ENCODE measurements around the gene DSC2. TPM values are rescaled to one million over a fixed set of nuclear protein-coding genes. Genes with fewer than 3 reads are reported as not detected.
"Not testable (repeated sequence)": the region's sequence is repeated elsewhere in the genome, so short reads cannot be mapped to it uniquely, and the experiment has no call there.

The DSC2 gene
- 10 to 100 TPM in 3 of 10 donors, 1 to 10 TPM in 7; 3.8 to 13.9 (median 7.4) TPM for polyA plus RNA-seq (ENCODE audit: insufficient read length in 10 of 10)
- long read RNA-seq, donor 1: 0 reads
- long read RNA-seq, donor 2: 0 reads
- long read RNA-seq, donor 3: 0 reads
- long read RNA-seq, donor 4, full-length matches to known transcripts: 1 of 1 reads
- long read RNA-seq, donor 4, partial matches to known transcripts: 0 of 1 reads
- long read RNA-seq, donor 4, other reads (novel, unspliced or antisense): 0 of 1 reads
- long read RNA-seq, donor 5: 0 reads
- long read RNA-seq, donor 6: 0 reads
- long read RNA-seq, donor 7, full-length matches to known transcripts: 1 of 1 reads
- long read RNA-seq, donor 7, partial matches to known transcripts: 0 of 1 reads
- long read RNA-seq, donor 7, other reads (novel, unspliced or antisense): 0 of 1 reads
- long read RNA-seq, donor 8, full-length matches to known transcripts: 1 of 1 reads
- long read RNA-seq, donor 8, partial matches to known transcripts: 0 of 1 reads
- long read RNA-seq, donor 8, other reads (novel, unspliced or antisense): 0 of 1 reads
- long read RNA-seq, donor 9: 0 reads

GRCh38 chr18:31102025-31102684 is at the start of gene DSC2:
Gene DSC2, minus strand, starts transcription at chr18:31102421. Its CDS starts 450 bp downstream, at chr18:31101971.
- peak in 2 of 3 donors; percentile 6 to 51 for DNase-seq

DNA sequence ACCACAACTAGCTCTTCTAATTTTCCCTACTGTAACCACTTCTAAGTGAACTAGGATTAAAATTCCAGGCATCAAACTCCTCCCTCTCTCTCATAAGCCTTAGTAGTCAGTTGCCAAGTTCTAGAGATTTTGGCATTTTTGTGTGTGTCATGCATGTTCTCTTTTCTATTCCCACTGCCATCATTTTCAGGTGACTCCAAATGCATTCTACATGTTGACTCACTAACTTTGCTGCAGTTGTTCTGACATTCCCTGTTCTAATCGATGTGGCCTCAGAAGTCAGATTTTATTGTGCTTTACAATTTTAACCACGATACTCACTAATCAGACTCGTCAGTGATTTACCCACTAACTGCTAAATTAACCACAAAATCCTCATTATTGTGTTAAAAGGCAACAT is 47.1 kb upstream of the DSC2 start:
- DNase-seq: no peak

GRCh38 chr18:31148600-31148999 is 46.4 kb upstream of the DSC2 start:
- no peak for DNase-seq

GRCh38 chr18:31146809-31147208 is 44.6 kb upstream of the DSC2 start:
- DNase-seq: no peak

DNA sequence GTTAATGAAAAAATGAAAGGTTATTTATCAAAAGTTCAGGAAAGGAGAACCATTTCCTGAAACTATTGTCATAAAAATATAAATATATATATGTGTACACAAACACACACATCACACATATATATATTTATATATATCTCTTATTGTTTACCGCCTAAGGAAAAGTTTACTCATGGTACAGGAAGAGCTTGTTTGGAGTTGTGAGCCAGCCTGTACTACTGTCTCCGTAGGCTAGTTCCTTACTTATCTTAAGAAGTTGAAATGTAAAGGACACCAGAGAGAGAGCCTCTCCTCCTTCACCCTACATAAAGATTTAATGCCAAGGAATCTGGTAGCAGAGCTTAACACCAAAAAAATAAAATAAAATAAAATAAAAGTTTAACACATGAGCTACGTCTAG is 40.8 kb upstream of the DSC2 start:
- DNase-seq: no peak

DNA sequence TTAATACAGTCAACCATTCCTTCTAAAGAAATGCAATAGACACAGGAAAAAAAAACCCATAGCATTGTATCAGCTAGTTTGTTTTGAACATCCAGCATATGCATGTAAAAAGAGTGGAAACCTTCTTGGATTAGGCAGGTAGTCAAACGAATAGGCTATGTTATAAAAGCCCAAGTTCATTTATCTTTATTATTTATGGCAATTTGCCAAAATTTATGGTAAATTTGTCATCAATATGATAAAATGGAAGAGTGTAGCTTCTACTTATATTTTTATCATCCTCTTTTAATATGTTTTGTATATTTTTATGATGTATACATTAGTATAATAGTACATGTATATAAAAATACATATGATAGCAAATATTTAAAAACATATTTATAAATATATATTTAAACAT is 36.5 kb upstream of the DSC2 start:
- no peak for DNase-seq

DNA sequence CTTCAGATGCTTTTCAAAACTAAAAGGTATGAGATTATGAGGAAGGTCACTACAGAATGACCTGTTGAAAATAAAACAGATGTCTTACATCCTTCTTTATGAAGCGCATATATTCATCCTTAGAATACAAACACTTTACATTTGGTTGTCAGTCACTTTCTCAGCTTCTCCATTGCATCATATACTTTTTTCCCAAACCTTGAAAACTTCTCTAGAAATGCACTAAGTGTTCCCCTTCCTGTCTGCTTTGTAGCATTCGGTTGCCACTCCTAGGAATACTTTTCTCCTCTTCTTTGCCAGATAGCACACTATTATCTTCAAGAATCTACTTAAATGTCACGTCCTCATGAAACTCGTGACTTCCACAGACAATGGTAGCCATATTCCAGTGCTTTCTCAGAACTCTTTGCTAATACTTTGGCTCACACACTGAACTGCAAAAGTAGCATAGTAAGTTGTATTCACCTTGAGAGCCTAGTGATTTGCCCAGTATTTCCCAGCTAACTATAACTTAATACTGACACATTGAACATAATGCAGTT is 32.8 kb upstream of the DSC2 start:
- DNase-seq: no peak

- no peak for DNase-seq
Measured at GRCh38 chr18:31129398-31130115, 27.3 kb upstream of the DSC2 start.

DNA sequence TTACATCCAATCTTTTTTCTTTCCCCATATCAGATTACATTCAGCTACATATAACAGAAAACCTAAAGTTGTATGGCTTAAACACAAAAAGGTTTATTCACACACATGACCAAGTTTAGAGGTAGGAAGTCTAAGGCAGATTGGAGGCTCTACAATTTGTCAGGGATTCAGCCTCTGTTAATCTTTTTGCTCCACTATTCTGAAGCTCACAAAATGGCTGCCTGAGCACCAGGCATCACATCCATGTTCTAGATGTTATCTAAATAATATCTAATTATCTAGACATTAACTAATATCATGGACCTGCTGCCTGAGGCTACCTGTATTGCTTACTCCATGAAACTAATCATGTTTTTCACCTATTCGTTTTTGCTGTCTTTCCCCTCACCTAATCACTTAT is 23.7 kb upstream of the DSC2 start:
- no peak for DNase-seq

- not testable (repeated sequence) for DNase-seq
Measured at GRCh38 chr18:31123125-31123524, 20.9 kb upstream of the DSC2 start.

DNA sequence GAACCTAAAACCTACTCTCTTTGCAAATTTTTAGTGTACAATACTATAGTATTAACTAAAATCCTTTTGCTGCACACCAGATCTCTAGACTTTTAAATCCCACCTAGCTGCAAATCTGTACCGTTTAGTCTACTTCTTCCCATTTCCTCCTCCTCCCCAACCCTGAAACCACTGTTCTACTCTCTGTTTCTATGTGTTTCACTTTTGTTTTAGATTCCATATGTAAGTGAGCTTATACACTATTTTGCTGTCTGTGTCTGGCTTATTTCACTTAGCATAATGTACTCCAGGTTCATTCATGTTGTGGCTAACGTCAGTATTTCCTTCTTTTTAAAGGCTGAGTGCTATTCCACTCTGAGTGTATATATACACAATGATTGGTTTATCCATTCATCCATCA is 18.4 kb upstream of the DSC2 start:
- no peak for DNase-seq

GRCh38 chr18:31116853-31117595 is 14.8 kb upstream of the DSC2 start:
- DNase-seq: no peak

DNA sequence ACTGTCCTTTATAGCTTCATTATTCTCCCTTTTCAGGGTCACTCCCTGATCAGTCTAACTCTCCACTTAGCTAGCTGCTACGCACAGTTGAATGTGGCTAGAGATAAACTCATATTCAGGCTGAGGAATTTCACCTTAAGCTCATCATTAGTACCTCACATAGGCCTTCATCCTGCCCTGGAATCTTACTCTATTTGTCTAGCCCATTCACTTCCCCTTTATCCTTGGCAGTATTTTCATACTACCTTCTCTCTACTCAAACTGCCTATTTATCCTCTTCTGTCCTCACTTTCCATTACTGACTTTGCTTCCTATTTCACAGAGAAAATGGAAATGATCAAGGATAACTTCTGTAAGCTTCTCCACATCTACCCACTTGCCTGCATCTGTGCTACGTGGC is 10.6 kb upstream of the DSC2 start:
- no peak for DNase-seq

GRCh38 chr18:31105733-31106132 is 3.5 kb upstream of the DSC2 start:
- DNase-seq: no peak

DNA sequence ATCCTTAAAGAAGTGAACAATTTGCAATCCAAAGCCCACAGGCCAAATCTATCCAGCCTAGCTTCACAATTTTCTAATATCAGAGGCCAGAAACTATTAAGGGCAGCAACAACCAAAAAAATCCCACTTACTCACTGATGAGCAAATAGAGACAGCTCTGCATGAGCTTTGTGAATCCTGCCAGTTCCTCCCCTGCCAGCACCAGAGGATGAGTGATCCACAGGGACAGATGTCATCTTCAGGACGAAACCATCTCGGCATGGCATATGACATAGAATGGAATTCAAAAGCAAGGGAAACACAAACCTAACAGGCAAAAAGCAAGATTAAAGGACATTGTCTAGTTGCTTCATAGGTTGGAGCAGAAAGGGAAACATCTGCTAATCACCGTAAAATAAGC is 2.2 kb upstream of the DSC2 start:
- DNase-seq: peak in 1 of 3 donors; percentile 9

DNA sequence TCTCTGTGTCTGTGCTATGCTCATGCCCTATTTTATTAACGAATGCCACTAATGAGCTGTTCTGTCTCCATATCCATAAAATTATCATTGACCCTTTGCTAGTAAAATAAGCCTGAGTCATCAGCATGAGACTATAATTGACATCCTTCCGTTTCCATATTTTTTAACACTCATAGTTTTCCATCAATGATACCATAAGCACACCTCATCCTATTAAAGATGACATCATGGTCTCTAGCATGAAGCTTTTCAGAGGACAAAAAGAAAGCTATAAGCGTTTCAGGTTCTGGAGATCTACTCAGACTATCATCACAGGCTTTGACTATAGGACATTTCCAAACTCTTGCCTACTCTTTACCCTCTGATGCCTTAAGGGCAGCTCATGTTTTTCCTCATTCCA is 1.2 kb upstream of the DSC2 start:
- DNase-seq: no peak

DNA sequence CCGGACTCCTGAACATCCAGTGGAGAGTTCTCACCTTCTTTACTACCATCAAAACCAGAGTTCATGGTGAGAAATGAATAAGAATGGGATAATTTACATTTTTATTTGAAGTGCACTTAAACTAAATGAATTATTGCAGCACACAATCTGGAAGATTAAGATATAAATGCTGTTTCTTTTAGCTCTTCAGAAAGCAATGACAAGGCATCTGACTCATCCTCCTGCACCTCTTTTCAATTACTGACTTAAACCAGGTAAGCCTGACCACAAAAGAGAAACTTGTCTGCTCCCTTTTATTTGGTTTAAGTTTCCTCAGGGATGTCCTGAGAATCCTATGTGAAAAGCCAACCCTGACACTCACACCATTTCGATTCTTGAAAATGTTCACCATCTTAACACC is 720 bp upstream of the DSC2 start:
- no peak for DNase-seq

DNA sequence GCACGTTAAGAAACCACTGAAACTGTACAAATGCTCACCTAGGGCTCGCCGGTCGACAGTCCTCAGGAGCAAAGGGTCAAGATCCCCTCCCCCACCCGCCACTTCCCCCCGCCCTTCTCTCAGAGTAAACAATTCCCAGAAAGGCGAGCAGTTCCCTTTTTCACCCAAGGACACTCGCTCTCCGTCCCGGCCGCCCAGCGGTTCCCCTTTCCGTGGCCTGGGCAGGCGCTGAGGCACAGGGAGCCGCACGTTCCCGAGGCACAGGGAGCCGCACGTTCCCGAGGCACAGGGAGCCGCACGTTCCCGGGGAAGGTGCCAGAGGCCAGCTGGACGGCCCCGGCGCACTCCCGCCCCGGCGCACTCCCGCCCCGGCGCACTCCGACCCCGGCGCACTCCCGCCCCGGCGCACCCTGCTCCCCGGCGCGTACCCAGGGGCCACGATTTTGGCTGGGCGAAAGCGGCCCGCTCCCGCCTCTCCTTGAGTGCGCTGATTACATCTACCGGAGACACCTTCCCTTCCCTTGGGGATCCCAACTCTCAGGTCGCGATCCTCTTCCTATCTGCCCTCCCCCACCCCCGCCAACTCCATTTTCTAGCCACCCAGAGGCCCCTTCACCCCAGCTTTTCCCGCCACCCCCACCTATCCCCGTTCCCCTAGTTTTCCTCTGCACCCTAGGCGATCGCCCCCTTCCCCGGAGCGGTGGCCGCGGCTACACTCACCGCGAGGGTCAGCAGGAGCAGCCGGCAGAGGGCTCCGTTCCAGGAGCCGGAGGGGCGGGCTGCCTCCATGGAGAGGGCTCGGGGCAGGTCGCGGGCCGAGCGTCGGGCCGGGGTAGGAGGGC is 817 bp downstream of the DSC2 start:
- DNase-seq: peak; percentile 49 to 87 (median 67)

- peak in 2 of 3 donors; percentile 15 to 53 for DNase-seq
Measured at GRCh38 chr18:31100436-31101182, 1.6 kb downstream of the DSC2 start.
